NCI-H2171 (cell line): ENCODE data around the gene MLEC.

Experiments used
- DNase-seq: peaks from one replicate; lab custom pipeline; 2025; lab: John Stamatoyannopoulos, UW

MLEC gene

DNA sequence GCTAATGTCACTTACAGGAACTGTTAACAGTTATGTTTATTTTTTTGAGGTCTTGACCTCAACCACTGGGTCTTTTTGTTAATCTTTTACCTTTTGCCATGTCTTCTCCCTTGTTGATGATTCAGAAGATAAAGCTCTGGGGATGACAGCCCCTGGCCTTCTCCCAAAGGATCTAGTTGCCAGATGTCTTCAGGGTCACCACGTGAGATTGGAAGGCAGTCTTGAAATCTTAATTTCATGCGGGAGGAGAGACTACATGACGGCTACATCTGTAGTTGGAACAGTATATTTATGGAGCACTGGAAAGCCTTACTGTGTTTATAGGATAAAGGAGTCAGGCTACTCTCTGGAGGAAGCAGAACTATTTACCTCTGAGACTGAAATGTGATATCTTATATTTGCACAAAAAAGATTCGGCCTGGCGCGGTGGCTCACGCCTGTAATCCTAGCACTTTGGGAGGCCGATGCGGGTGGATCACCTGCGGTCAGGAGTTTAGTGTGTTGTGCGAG is 5.6 kb downstream of the MLEC start:
- no peak for DNase-seq

DNA sequence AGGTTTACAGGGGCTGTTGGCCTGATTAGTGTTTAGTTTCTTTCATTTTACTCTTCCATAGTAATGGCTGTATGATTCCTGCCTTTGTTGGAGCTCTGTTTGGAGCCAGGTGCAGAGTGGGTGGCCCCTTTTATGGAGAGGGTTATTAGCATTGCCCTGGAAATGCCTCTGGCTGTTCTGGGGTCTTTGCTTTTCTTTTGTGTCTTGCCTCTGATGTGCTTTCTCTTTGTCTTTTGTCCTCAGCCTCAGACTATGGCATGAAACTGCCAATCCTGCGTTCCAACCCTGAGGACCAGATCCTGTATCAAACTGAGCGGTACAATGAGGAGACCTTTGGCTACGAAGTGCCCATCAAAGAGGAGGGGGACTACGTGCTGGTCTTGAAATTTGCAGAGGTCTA is 6.9 kb downstream of the MLEC start:
- DNase-seq = no peak

DNA sequence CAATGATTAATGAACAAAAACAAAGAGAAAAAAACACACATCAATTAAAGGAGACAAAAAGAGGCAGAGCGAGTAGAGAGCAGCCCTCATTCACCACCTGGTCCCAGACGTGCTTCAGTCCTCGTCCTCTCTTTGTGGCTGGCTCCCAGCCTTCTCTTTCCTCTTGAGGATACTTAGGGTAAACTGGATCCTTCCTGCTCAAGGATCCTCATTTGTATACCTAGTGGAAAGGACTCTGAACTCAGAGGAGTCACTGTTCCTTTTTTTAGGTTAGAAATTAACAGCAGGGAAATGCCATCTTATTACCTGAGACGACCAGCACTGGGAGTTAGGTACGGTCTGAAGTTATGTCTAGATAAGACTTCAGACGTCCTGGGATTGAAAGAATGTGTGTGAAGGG is 9.7 kb downstream of the MLEC start:
- no peak for DNase-seq

DNA sequence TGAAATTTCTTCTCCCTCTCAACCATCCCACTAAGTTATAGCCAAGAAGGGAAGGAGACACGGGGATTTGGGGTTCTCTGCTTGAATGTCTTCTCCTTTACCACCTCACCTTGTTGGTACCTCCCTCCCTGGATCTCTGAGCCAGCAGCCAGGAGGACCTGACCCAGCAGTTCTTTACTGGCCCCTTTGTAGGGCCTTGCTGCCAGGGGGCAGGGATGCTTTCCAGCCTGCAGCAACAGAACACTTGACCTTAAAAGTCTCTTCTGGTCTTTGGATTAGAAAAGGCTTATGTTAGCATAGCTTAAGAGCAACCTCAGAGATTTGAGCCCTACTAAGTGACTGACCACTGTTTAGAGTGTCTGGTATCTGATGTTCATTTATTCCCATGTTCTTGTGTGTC is 10.4 kb downstream of the MLEC start:
- DNase-seq = no peak

DNA sequence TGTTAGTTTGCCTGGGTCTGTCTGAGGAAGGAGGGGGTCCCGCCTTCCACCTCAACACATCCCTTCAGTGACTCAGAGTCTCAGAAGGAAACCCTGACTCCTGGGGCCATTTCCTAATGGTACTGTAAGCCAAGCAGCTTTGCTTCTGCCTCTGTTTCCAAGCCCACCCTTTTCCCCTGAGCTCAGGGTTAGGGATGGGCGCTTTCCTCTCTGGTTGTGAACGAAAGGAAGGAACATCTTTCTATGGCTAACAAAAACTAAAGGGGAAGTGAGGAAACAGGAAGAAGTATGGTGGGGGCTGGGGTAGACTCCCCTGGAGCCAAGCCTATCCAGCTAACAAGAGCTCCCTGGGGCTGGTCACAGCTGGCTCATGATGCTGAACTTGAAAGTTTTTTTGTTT is 11.7 kb downstream of the MLEC start:
- DNase-seq = no peak

DNA sequence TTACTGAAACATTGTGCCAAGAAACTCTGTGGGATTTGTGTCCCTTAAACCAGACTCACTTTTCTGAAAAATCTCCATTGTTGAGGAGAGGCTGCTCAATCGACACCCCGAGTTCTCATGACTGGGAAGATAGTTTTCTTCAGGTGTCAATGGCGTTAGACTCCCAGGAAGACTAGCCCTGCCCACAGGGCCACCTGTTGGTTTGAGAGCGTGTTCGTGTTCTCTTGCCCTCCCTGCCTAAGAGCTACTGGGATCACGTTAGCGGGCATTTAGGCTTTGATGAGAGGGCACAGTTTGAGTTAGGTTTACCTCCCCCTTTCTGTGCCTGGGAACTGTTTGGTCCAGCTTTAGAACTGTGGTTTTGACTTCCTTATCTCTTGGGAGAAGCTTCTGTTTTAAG is 12.6 kb downstream of the MLEC start:
- DNase-seq = no peak

DNA sequence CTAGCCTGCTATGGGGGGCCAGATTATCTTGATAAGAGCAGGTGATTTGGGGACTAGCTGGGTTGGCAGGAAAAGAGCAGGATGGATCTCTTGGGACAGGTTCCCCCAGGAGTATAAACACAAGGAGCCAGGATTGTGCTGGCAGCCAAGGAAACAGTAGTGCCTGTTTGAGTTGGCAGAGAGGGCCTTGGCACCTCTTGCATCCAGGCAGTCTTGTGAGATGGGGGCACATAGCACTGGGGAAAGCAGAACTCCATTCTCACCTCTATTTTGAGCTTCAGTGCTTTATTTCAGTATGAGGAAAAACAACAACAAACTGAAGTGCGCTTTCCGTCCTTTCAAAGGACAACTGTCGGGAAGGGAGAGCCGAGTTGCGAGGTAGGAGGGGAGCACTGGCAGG is 13.9 kb downstream of the MLEC start:
- no peak for DNase-seq

DNA sequence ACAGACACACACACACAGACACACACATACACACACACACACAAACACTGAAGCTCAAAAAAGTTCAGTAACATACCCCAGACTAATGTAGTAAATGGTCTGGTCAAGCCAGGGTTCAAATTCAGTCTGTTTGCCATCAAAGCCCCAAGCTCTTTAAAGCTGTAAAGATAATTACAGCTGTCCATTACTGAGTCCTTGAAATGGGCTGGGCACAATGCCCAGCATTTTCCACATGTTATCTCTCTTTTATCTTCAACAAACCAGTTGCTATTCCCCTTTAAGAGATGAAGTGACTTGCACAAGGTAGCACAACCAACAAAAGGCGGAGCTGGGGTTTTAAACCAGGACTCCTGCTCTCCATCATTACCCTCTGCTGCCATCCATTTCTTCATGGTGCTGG is 15.7 kb downstream of the MLEC start:
- no peak for DNase-seq

DNA sequence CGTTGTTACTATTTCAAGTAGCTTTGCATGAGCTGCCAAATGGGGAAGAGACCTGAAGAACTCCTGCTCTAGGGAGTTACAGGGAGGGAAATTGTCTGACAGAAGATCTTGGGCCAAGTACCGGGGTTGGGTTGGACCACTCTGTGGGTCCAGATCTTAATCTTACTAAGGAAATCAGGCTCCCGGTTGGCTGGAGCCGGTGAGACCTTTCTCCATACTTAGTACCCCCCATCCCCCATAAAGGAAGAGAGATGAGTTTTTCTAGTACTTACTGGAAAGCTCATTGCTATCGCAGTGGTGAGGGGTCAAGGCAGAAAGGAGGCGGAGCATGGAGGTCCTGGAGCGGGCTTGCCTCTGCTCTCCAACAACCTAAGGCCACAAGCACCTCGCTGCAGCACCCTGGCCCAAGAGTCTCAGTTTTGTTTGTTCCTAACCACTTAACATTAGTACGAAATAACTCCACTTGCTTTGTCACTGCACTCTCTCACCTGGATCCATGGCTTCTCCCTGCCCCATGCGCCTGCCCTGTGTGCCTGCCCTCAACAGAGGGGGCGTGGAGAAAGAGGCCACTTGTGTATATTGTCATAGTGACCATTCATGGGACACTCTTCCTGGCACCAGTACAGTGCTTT is 16.5 kb downstream of the MLEC start:
- DNase-seq = no peak

DNA sequence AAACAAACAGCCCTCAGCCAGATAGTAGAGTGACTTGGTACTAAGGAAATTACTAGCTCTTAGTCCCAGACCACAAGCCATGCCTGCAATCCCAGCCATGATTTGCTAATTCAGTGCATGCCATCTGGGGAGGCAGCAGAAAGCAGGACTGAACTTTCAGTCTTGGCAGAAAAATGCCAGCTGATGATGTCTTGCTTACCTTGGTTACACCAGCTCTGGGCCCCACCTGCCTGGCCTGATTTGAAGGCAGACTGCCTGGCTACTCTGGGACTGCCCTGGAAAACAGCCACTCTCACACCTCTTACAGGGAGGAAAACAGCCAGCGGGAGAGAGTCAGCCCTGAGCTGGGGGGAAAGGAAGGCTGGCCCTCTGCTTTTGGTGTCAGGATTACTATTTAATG is 18.7 kb downstream of the MLEC start:
- no peak for DNase-seq

DNA sequence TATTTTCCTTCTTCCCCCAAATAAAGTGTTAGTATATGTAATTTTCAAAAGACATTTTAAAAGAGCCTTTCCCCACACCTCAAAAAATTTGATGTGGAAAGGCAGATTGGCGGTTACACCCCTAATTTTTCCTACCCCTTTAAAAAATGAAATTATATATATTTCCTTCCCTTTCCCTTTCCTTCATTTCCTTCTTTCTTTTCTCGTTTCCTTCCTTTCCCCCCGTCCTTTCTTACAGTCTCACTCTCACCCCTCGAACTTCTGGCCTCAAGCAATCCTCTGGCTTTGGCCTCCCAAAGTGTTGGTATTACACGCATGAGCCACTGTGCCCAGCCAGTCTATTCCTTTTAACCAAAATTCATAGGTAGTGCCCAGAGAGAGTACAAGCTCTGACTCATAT is 19.1 kb downstream of the MLEC start:
- DNase-seq = no peak

DNA sequence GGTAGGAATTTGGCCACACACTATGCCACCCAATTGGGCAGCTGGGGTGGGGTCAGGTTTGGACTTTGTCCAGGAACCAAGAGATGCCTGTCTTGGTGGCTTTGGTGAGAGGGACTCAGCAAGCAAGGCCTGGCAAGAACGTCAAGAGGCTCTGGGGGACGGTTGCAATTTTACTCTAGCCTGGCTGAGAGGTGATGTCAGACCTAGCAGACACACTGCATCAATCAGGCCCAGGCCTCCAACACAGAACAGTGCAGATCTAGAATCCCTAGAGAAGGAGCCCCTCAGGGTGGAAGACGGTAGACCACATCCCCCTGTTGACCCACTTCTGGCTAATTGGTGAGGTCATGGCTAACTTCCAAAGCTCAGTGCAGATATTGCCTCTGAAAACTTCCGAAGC is 21.7 kb downstream of the MLEC start:
- DNase-seq = no peak

DNA sequence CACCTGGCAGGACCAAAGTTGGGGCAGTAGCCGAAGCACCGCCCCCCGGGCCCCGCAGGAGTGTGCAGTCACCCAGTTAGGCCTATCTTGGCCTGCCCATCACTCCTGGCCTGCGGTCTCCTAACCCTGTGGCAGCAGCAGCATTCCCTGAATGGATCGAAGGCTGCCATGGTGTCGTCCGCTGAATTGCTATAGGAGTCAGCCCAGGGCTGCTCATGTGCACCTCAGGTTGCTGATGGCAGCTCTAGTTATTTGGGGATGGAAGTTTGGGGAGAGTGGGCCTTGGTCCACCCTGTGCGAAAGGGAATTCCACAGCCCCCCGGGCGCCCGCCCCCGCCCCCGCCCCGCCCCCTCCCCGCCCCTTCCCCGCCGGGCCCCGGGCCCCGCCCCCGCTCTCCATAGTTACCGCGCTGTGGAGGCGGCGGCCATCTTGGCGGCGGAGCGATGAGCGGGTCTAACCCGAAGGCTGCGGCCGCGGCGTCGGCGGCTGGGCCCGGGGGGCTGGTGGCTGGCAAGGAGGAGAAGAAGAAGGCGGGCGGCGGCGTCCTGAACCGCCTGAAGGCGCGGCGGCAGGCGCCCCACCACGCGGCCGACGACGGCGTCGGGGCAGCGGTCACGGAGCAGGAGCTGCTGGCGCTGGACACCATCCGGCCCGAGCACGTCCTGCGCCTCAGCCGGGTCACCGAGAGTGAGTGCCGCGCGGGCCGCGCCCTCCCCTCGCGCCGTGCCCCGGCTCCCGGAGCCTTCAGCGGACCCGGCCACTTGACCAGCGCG is 23.3 kb downstream of the MLEC start, which contains the start of gene UNC119B:
Gene UNC119B (plus strand): TSS at position 428 of the 774 bp plus-strand sequence. CDS start 17 bp downstream, at position 445.
- DNase-seq = peak; percentile 51

DNA sequence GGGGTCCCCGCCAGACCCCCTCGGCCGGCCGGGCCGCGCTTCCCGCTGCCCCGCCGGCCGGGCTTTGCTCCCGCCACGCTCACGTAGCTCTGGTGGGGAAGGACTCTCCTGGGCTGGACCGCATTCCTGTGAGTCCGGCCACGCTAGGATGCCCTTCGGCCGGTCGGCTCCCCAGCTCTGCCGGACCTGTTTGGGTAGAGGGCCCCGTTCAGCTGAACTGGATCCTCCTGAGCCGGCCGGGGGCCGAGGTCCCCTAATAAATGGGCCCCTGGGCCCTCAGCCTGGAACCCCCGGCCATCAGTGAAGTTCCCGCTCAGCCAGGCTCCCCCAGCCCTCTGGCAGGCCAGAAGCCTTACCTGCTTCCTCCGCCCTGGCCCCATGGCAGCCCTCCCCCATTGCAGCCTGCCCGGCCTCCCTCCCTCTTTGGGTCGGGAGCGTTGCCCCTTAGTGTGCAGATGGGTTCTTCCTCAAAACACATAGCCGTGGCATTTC is 23.9 kb downstream of the MLEC start:
- DNase-seq = no peak

DNA sequence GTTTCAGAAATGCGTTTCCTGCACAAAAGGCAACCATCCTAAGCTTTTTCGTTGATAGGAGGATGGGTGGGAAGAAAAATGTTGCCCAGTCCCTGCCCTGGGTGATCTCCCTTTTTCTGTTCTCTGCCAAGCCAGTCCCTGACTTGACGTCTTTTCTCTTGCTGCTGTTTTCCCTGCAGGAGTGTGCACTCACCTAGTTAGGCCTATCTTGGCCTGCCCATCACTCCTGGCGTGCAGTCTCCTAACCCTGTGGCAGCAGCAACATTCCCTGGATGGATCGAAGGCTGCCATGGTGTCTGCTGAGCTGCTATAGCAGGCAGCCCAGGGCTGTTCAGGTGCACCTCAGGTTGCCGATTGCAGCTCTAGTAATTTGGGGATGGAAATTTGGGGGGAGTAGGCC is 24.5 kb downstream of the MLEC start:
- no peak for DNase-seq

DNA sequence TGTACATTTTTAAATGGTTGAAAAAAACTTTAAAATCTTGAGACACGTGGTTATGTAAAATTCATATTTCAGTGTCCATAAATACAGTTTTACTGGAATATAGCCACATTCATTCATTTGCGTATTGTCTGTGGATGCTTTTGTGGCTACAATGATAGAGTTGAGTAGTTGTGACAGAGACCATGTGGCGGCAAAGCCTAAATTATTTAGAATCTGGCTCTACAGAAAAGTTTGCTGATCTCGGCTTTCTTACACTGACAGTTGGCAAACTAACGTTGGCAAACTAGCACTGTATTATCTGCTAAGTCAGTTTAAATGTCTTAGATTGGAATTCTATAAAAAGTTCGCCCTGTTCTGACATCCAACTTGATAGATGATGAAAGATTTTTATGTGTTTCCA is 25.7 kb downstream of the MLEC start:
- DNase-seq = no peak

DNA sequence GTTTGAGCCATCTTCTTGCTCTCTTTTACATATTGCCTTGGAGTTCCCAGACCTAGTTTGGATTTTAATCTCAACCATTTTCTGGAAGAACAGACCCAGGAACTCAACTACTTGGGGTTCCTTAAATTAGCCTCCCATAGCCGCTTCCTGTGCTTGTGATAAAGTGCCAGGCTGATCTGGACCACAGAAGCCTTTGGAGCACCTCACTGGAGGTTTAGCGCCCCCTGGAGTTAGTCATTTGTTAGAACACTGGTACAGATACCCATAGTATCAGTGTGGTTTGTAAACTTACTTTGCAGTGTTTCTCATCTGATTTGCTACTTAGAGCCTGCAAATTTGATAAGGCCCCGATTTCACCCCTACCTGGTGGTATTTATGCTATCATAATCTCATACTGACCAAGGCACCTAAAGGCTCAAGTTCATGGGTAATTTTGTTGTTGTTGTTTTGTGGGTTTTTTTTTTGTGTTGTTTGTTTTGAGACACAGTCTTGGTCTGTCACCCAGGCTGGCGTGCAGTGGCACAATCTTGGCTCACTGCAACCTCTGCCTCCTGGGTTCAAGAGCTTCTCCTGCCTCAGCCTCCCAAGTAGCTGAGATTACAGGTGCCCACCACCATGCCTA is 27.0 kb downstream of the MLEC start:
- DNase-seq = peak; percentile 55

DNA sequence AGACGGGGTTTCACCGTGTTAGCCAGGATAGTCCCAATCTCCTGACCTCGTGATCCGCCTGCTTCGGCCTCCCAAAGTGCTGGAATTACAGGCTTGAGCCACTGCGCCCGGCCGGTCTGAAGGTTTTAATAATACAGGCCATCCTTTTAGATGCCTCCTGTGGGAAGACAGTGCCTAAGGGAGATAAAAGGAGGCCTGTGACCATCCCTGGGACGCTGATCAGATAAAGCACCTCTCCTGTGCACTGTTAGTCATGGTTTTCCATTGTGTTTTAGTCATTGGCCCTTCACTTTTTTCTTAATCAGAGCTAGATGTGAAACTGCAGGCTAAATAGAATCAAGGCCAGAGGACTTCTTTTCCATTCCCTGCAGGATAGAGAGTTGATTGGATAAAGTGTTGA is 31.1 kb downstream of the MLEC start:
- no peak for DNase-seq

DNA sequence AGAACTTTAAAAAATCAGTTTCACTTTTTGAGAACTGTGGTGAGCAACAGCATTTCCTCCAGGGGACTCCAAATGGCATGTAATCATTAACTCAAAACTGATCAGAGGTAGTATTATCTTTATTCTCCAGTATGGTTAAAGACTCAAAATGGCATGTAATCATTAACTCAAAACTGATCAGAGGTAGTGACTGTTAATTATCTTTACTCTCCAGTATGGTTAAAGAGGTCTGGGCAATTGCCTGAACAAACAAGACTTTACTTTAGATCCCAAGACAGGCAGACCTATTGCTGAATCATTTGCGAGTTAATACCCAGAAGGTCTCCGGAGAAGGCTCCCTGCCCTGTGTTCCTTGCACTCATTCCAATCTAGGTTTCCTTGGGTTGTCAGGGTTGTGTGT is 32.1 kb downstream of the MLEC start:
- DNase-seq = no peak

DNA sequence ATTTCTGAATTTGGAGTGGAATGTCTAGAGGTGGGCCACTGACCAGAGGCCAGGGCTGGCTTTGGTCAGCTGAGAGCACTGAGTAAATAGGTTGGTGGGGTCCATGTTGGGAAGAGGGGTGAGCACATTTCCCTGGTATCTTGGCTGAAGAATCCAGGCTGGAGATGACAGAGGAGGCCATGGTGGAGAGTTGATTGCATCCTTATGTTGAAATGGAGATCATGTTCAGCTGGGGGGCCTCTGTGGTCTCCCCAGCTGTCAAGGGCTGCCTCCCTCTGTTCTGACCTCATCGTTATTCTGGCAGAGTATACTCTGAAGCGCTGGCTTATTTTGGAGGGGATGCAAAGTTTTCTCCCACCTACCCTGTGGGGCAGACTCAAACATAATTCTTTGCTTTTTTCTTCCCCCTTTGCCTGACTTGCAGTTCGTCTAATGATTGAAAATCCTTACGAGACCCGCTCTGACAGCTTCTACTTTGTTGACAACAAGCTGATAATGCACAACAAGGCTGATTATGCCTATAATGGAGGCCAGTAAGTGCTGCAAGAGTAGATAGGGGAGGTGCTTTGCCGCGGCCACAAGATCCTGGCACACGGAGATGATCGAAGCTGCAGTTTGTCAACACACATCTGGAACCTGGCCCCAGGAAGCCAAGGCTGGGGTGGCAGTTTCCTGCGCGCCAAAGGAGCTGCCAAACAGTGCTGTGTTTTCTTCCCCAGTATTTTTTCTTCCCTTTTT is 32.7 kb downstream of the MLEC start:
- no peak for DNase-seq

DNA sequence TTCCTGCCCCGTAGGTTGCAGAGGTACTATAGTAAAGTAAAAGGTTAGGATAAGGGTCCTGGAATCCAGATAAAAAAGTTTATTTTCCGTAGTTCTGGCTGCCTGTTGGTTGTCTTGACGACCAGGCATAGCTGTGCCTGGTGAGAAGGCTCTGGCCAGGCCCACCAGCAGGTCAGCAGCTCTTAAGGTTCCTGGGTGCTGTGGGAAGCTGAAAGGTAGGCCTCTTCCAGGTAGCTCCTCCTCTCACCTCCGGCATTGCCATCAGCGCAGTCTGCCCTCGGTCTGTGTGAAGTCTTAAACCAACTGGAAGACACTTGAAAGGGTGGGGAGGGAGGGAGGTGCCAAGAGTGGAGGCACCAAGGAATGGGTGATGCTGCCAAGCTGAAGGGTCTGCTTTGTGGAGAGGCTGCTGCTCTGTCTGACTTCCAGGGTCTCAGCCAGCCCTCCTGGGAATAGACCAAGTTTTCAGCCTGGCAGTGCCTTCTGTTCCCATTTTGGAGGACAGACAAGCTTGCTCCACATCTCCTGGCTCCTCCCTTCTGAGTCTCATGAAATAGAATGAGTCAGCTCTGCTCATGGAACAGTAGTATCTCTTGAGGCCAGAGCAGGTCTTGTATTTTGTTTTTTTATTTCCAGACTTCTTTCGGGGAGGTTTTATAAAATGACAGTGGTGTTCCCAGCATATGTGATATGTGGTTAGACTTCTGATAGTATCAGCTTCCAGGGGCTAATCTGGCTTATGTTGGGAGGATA is 33.5 kb downstream of the MLEC start:
- DNase-seq = peak; percentile 10
